ENCODE data around the gene DPF3.
A peak's percentile ranks its signal among the peaks of the same experiment; 100 is the strongest.

DPF3 gene

DNA sequence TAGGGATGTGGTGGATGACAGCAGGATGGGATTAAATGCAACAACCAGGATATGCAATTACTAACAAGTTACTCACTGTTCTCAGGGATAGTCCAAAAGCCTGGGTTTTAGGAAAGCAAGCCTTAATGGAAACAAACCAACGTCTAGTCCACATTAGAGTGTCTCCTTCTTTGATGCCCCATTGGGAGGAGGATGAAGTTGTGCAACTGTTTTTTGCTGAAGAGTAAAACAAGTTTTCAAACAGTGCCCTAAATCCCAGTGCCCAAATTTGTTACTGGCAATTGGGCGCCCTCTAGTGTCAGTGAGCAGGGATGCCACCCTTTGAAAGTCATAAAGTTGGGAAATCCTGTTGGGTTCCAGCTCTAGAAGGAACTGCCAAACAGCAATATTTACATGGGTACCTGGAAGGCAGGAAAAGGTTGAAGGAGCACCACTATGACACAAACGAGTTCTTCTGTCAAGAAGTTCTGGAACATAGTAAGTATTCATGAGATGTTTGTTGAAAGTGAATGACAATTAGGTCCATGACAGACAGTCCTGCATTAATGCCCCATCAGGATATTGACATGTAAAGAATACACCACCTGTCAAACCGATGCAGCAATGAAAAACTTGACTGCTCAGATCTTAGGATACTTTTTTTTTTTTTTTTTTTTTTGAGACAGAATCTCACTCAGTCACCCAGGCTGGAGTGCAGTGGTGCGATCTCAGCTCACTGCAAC, 11.1 kb upstream of the DPF3 start:
- peak; percentile 69 for DNase-seq (ENCODE audit: low spot score)

GRCh38 chr14:72904218-72904617, 10.3 kb upstream of the DPF3 start:
- no peak for DNase-seq (ENCODE audit: low spot score)

GRCh38 chr14:72903716-72904115, 9.8 kb upstream of the DPF3 start:
- no peak for DNase-seq (ENCODE audit: low spot score)

- DNase-seq (ENCODE audit: low spot score): no peak
Measured at GRCh38 chr14:72902801-72903530, 9.1 kb upstream of the DPF3 start.

GRCh38 chr14:72901361-72901760, 7.5 kb upstream of the DPF3 start:
- no peak for DNase-seq (ENCODE audit: low spot score)

DNA sequence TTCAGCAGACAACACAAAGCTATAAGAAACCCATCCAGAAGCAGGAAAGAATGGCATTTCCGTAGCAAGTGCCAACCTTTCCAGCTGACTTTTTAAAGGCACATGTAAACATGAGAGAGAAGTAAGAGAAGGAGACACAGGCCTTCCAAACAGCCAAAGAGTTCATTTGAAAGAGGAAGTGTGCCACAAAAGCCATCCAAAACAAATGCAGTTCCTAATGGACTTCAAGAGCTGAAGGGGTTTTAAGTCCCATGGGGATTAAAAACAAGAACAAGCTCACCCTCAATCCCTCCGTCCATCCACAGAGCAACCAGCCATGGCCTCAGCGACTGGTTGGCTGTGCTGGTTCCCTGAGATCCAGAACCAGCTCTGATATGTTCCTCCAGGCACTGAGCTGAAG, 4.5 kb upstream of the DPF3 start:
- no peak for DNase-seq (ENCODE audit: low spot score)

DNA sequence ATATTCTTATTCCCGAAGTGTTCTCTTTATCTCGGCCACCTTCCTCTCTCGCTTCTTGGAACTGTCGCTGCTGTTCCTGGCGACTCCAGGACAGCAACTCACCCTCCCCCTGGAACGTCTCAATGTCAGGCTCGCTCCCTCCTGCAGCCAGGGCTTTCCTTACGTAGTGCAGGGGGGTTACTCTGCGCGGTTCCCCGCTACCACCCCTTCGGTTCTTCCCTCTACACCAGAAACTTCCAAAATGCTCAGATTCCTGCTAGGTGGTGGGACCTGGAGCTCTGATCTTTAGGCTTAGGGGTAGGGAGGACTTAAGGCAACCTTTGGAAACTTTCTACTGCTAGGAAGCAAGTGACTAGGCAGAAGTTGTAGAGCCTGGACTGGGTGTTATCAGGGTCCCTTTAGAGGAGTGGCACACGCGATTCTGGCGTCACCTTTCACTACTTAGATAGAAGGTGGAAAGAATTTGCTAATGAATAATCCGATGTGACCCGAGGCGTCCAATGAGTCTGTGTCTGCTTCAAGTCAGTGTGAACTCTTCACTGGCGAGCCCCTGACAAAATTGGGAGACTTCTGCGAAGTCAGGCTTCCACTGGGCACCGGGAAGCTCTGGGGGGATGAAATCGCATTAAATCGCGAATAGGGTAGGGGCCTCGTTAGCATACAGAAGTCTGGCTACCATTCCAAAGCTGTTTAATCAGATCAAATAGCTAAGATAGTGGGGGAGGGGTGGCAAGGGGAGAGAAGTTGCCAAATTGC, 900 bp upstream of the DPF3 start:
- DNase-seq (ENCODE audit: low spot score): peak; percentile 18

DNA sequence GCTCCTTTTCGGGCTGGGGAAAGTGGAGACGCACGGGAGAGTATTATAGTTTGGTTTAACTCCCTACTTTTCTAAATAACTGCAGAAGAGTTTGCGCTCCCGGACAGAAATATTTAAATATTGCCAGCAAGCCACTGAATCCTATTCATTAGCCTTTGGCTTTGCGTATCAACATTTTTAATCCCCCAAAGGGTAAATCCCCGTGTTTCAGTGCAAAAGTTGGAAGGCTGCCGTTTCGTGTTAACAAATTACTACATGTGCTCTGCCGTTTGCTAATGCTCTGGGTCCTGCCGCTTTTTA, 372 bp upstream of the DPF3 start:
- DNase-seq (ENCODE audit: low spot score): no peak

DNA sequence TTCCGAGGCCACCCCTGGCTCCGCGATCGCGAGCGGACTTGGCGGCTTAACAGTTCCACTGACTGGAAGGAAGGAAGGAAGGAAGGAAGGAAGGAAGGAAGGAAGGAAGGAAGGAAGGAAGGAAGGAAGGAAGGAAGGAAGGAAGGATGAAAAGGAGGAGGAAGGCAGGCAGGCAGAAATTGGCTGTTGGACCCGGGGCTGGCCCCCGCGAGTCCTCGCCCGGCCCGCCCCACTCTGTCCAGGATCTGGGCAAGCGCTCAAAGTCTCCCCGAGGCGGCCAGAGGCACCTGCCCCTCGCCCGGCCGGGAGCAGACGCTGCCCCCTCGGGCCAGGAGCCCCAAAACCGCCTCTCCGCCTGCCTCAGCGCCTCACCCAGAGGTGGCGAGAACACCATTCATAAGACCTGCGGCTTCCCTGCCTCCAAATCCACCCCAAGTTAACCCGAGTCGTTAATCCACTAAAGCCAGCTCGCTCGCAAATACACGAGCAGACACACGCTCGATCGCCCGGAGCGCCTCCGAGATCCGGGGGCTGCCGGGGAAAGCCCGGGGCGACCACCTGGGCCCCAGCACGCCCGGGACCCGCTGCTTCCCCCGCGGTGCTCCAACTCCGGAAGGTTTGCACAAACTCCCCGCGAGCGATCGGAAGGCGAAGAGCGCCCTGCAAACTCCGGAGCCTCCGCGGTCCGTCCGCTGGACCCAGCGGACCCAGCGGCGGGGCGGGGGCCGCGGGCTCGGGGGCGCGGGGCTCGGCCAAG, 844 bp downstream of the DPF3 start:
- DNase-seq (ENCODE audit: low spot score): no peak

DNA sequence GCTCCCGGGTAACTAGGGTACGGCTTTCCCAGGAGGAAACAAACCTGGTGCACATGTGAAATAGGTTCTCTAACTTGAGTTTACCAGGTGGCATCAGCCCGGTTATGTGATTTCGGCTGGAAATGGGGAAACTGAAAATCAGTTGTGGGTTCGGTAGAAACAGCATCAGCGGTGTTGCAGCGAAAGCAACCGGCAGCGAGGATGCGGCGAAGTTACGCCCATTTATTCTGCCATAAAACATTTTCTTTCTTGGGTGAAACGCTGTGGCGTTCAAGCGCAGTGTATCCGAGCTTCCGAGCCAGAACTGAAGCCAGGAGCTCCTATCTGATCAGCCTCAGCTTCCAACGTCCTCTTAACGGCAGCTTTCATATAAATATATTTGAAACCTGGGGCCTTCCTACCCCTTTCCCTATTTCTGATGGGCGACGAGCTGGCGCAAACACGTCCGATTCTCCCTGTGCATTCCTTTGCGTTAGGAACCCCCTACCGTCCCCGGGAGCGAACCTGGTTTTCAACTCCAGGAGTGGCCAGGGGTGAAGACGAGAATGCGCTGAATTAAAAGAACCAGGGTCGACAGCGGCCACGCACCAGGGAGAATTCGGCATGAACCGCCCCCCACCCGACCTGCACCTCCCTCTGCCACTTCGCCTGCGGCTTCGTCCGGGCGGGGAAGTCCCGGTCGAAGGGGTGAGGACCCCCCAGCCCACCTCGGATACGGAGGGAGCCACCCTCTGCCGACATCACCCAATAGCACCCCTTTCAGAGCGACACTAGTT, 1.6 kb downstream of the DPF3 start:
- DNase-seq (ENCODE audit: low spot score): no peak

DNA sequence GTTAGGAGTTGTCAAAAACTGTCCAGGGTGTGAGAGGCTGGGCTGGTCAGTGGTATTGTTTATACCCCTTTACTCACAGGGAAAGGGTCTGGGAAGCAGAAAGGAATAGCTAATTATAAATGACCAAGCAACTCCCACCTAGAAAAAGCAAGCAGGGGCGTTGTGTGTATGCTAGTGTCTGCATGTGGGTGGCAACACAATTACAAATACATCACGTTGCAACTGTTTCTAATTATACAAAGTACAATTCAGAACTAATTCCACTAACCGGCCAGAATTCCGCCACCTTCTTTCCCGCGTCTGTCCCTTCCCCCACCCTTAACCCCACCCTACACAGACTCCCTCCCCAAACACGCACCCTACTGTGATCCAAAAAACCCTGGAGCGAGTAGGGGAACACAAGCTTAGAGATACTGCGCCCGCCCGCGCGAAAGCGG, 2.2 kb downstream of the DPF3 start:
- DNase-seq (ENCODE audit: low spot score): no peak

GRCh38 chr14:72889366-72889765, 4.5 kb downstream of the DPF3 start:
- no peak for DNase-seq (ENCODE audit: low spot score)

GRCh38 chr14:72888636-72889201, 5.2 kb downstream of the DPF3 start:
- DNase-seq (ENCODE audit: low spot score): no peak

GRCh38 chr14:72888192-72888591, 5.7 kb downstream of the DPF3 start:
- no peak for DNase-seq (ENCODE audit: low spot score)

GRCh38 chr14:72887514-72887913, 6.4 kb downstream of the DPF3 start:
- no peak for DNase-seq (ENCODE audit: low spot score)

- DNase-seq (ENCODE audit: low spot score): no peak
Measured at GRCh38 chr14:72884386-72884785, 9.5 kb downstream of the DPF3 start.

DNA sequence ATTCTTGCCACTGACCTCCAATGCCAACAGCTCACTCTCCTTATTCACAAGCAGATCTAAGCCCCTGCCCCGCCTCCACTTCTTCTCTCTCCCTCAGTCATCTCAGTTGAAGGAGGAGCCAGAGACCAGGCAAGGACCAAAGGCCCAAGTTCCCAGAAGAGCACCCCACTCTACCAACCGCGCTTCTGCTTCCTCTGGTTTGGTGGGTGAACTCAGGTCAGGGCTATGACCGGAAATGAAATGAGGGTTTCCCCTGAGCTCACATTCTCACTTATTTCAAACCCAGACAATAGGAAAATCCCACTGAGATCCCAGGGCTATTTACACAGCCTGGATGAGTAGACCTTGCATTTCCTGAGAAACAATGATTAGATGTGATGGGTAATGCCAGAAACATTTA, 9.9 kb downstream of the DPF3 start:
- DNase-seq (ENCODE audit: low spot score): no peak

DNA sequence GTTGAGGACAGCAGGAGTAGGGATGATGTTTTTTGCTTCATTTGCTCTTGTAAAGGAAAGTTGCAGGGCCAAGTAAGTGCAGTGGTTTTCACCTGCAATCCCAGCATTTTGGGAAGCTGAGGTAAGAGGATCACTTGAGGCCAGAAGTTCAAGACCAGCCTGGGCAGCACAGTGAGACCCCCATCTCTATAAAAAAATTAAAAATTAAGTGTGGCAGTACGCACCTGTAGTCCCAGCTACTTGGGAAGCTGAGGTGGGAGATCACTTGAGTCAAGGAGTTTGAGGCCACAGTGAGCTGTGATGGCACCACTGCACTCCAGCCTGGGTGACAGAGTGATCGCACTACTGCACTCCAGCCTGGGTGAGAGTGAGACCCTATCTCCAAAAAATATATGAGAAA, 10.8 kb downstream of the DPF3 start:
- no peak for DNase-seq (ENCODE audit: low spot score)

GRCh38 chr14:72882463-72882862, 11.4 kb downstream of the DPF3 start:
- DNase-seq (ENCODE audit: low spot score): no peak

- no peak for DNase-seq (ENCODE audit: low spot score)
Measured at GRCh38 chr14:72882047-72882446, 11.9 kb downstream of the DPF3 start.

- no peak for DNase-seq (ENCODE audit: low spot score)
Measured at GRCh38 chr14:72881543-72881942, 12.4 kb downstream of the DPF3 start.
